Cardiac muscle cell (in vitro differentiated cells and primary cell): ENCODE data around the gene WDR87. TPM values are rescaled to one million over a fixed set of nuclear protein-coding genes. Genes with fewer than 3 reads are reported as not detected.

Experiments
- DNase-seq, 2 donors: peaks; one replicate each; pipeline versions ENCODE4 v3.0.0 to v3.0.0-alpha.2; 2010 to 2017; ENCODE audit warnings: low read depth in 1 of 2, low spot score in 1 of 2
- H3K27ac ChIP-seq: fragments of 200-600 bp; sonication (generic); 2 replicates; pipeline ENCODE4 v1.5.1; 2016
- H3K27me3 ChIP-seq: fragments of 200-600 bp; sonication (generic); 2 replicates; pipeline ENCODE4 v1.6.0; 2016; ENCODE audit warnings: control low read depth
- H3K36me3 ChIP-seq: fragments of 200-600 bp; sonication (generic); 2 replicates; pipeline ENCODE4 v1.5.1; 2016; ENCODE audit warnings: control low read depth
- H3K4me1 ChIP-seq: fragments of 200-600 bp; sonication (generic); 2 replicates; pipeline ENCODE4 v1.8.1; 2017; ENCODE audit warnings: low read depth, mild to moderate bottlenecking, mixed run types
- H3K4me3 ChIP-seq: fragments of 200-600 bp; sonication (generic); 2 replicates; pipeline ENCODE4 v1.5.1; 2016; ENCODE audit warnings: mild to moderate bottlenecking
- H3K9me3 ChIP-seq: fragments of 200-600 bp; sonication (generic); 2 replicates; pipeline ENCODE4 v1.5.1; 2017; ENCODE audit warnings: low read depth, mild to moderate bottlenecking, control low read depth
- CTCF ChIP-seq: IDR thresholded peaks from 2 replicates; pipeline ENCODE4 v1.5.1; 2012; ENCODE audit warnings: low read depth, mild to moderate bottlenecking, low read length
- polyA plus RNA-seq: library from polyadenylated mRNA; unstranded; fragments of >200 nt; fragmentation: Nextera tagmentation; extraction: Ambion mirVana; gene quantifications from 2 replicates; pipeline ENCODE4 v1.2.1, GENCODE V29; 2016
- total RNA-seq: library from RNA; depleted of rRNA; stranded (reverse); fragments of >200 nt; gene quantifications from 2 replicates; pipeline ENCODE4 v1.2.3, GENCODE V29; 2016

The WDR87 gene
- total and polyA plus RNA-seq, 2 experiments from 2014 or later: not detected

- H3K4me3 ChIP-seq: no peak overlapping the region
- no peaks in the 10 kb centered on the region for H3K36me3 ChIP-seq
- H3K27ac ChIP-seq: peak overlapping the region; percentile 55
- peak in 1 of 2 donors; percentile 58 for DNase-seq
- no peaks in the 10 kb centered on the region for H3K27me3 ChIP-seq
- TF ChIP-seq CTCF: no peak
- H3K4me1 ChIP-seq: peaks cover 9% of the 10 kb centered on the region
- no peaks in the 10 kb centered on the region for H3K9me3 ChIP-seq
Measured at GRCh38 chr19:37903096-37903495, 3.3 kb downstream of the WDR87 start.

GRCh38 chr19:37902668-37903067 lies 3.7 kb downstream of the WDR87 start:
- H3K4me3 ChIP-seq: no peak overlapping the region
- H3K27me3 ChIP-seq: no peaks in the 10 kb centered on the region
- no peaks in the 10 kb centered on the region for H3K9me3 ChIP-seq
- H3K27ac ChIP-seq: peak overlapping the region; percentile 55
- no peaks in the 10 kb centered on the region for H3K36me3 ChIP-seq
- peak; percentile 81 to 95 for DNase-seq
- TF ChIP-seq CTCF: peak; percentile 80
- H3K4me1 ChIP-seq: peaks cover 9% of the 10 kb centered on the region

- H3K4me3 ChIP-seq: no peak overlapping the region
- no peak overlapping the region for H3K27ac ChIP-seq
- H3K4me1 ChIP-seq: peaks cover 3% of the 10 kb centered on the region
- no peaks in the 10 kb centered on the region for H3K27me3 ChIP-seq
- TF ChIP-seq CTCF: no peak
- no peaks in the 10 kb centered on the region for H3K36me3 ChIP-seq
- H3K9me3 ChIP-seq: no peaks in the 10 kb centered on the region
- DNase-seq: no peak
Measured at GRCh38 chr19:37899966-37900365, 6.4 kb downstream of the WDR87 start.

GRCh38 chr19:37899453-37899852 lies 6.9 kb downstream of the WDR87 start:
- TF ChIP-seq CTCF: no peak
- Histone ChIP-seq H3K27me3 (no peaks in the 10 kb centered on the region), H3K9me3 (no peaks in the 10 kb centered on the region), H3K4me3 (no peak overlapping the region), H3K27ac (no peak overlapping the region), H3K36me3 (no peaks in the 10 kb centered on the region), H3K4me1 (peaks cover 3% of the 10 kb centered on the region)
- no peak for DNase-seq

- no peak for TF ChIP-seq CTCF
- no peak overlapping the region for H3K27ac ChIP-seq
- H3K9me3 ChIP-seq: no peaks in the 10 kb centered on the region
Measured at GRCh38 chr19:37896180-37896579, 10.2 kb downstream of the WDR87 start.

More at GRCh38 chr19:37896180-37896579, 10.2 kb downstream of the WDR87 start:
- Histone ChIP-seq H3K4me3 (no peak overlapping the region), H3K4me1 (no peaks in the 10 kb centered on the region), H3K27me3 (no peaks in the 10 kb centered on the region), H3K36me3 (no peaks in the 10 kb centered on the region)
- DNase-seq: no peak
